ENCODE results near the gene BRCC3.

GRCh38 chrX:155108427-155108826 is 37.1 kb downstream of the BRCC3 start:
- TF ChIP-seq CTCF (IDR thresholded peaks at IDR 0.05) (no peak), POLR2AphosphoS5 (IDR thresholded peaks at IDR 0.05) (no peak)
